ENCODE data around the gene LTB.

LTB gene

GRCh38 chr6:31630177-31630934, 48.1 kb upstream of the LTB start:
- Histone ChIP-seq H3F3A (ENCODE audit: insufficient read depth, low read length) (no peaks in the 10 kb centered on the region), H3K4me1 (ENCODE audit: insufficient read depth, low read length, severe bottlenecking) (no peaks in the 10 kb centered on the region), H3K9ac (ENCODE audit: low read length) (no peak overlapping the region), H3K27ac (ENCODE audit: low read depth, low read length, poor library complexity, severe bottlenecking) (no peak overlapping the region), H4K20me1 (ENCODE audit: insufficient read depth, low read length) (no peaks in the 10 kb centered on the region), H3K27me3 (ENCODE audit: insufficient read depth, low read length) (no peaks in the 10 kb centered on the region), H3K9me3 (ENCODE audit: low read length) (no peaks in the 10 kb centered on the region), H3K4me3 (ENCODE audit: low read depth, low read length, poor library complexity, severe bottlenecking) (no peak overlapping the region), H3K79me2 (ENCODE audit: insufficient read depth, low read length) (no peaks in the 10 kb centered on the region), H3K36me3 (ENCODE audit: insufficient read depth, low read length) (peaks cover 100% of the 10 kb centered on the region), H2AFZ (ENCODE audit: low read length) (no peak overlapping the region), H3K4me2 (ENCODE audit: low read length) (no peak overlapping the region), H3K9me2 (ENCODE audit: low read depth, low read length) (no peaks in the 10 kb centered on the region)
- TF ChIP-seq CTCF (IDR thresholded peaks at IDR 0.05; ENCODE audit: low read length) (no peak), EZH2 (IDR thresholded peaks at IDR 0.05; ENCODE audit: borderline replicate concordance, low read length) (no peak)

GRCh38 chr6:31629014-31629413, 46.8 kb upstream of the LTB start:
- no peak overlapping the region for H3K27ac ChIP-seq (ENCODE audit: low read depth, low read length, poor library complexity, severe bottlenecking)
- H3K27me3 ChIP-seq (ENCODE audit: insufficient read depth, low read length): no peaks in the 10 kb centered on the region
- no peaks in the 10 kb centered on the region for H3K79me2 ChIP-seq (ENCODE audit: insufficient read depth, low read length)
- no peak overlapping the region for H2AFZ ChIP-seq (ENCODE audit: low read length)
- no peak overlapping the region for H3K9ac ChIP-seq (ENCODE audit: low read length)
- H3K36me3 ChIP-seq (ENCODE audit: insufficient read depth, low read length): peaks cover 100% of the 10 kb centered on the region
- no peak overlapping the region for H3K4me3 ChIP-seq (ENCODE audit: low read depth, low read length, poor library complexity, severe bottlenecking)
- TF ChIP-seq EZH2 (IDR thresholded peaks at IDR 0.05; ENCODE audit: borderline replicate concordance, low read length): no peak
- no peak for TF ChIP-seq CTCF (IDR thresholded peaks at IDR 0.05; ENCODE audit: low read length)
- H3K4me2 ChIP-seq (ENCODE audit: low read length): no peak overlapping the region
- H3F3A ChIP-seq (ENCODE audit: insufficient read depth, low read length): no peaks in the 10 kb centered on the region
- H4K20me1 ChIP-seq (ENCODE audit: insufficient read depth, low read length): no peaks in the 10 kb centered on the region
- H3K9me3 ChIP-seq (ENCODE audit: low read length): no peaks in the 10 kb centered on the region
- H3K9me2 ChIP-seq (ENCODE audit: low read depth, low read length): no peaks in the 10 kb centered on the region
- H3K4me1 ChIP-seq (ENCODE audit: insufficient read depth, low read length, severe bottlenecking): no peaks in the 10 kb centered on the region

- no peaks in the 10 kb centered on the region for H3K27me3 ChIP-seq (ENCODE audit: insufficient read depth, low read length)
- H3K9ac ChIP-seq (ENCODE audit: low read length): no peak overlapping the region
- H3K4me3 ChIP-seq (ENCODE audit: low read depth, low read length, poor library complexity, severe bottlenecking): no peak overlapping the region
- H3K9me2 ChIP-seq (ENCODE audit: low read depth, low read length): no peaks in the 10 kb centered on the region
- H3K9me3 ChIP-seq (ENCODE audit: low read length): no peaks in the 10 kb centered on the region
- peaks cover 100% of the 10 kb centered on the region for H3K36me3 ChIP-seq (ENCODE audit: insufficient read depth, low read length)
- no peak overlapping the region for H3K27ac ChIP-seq (ENCODE audit: low read depth, low read length, poor library complexity, severe bottlenecking)
- no peak overlapping the region for H2AFZ ChIP-seq (ENCODE audit: low read length)
- no peak overlapping the region for H3K4me2 ChIP-seq (ENCODE audit: low read length)
- H3F3A ChIP-seq (ENCODE audit: insufficient read depth, low read length): no peaks in the 10 kb centered on the region
- H3K4me1 ChIP-seq (ENCODE audit: insufficient read depth, low read length, severe bottlenecking): peaks cover under 1% of the 10 kb centered on the region
- TF ChIP-seq CTCF (IDR thresholded peaks at IDR 0.05; ENCODE audit: low read length): no peak
- TF ChIP-seq EZH2 (IDR thresholded peaks at IDR 0.05; ENCODE audit: borderline replicate concordance, low read length): no peak
- no peaks in the 10 kb centered on the region for H4K20me1 ChIP-seq (ENCODE audit: insufficient read depth, low read length)
- H3K79me2 ChIP-seq (ENCODE audit: insufficient read depth, low read length): peaks cover 9% of the 10 kb centered on the region
Measured at GRCh38 chr6:31627690-31628287, 45.6 kb upstream of the LTB start.
